ENCODE measurements around the gene MNX1.

MNX1 gene

DNA sequence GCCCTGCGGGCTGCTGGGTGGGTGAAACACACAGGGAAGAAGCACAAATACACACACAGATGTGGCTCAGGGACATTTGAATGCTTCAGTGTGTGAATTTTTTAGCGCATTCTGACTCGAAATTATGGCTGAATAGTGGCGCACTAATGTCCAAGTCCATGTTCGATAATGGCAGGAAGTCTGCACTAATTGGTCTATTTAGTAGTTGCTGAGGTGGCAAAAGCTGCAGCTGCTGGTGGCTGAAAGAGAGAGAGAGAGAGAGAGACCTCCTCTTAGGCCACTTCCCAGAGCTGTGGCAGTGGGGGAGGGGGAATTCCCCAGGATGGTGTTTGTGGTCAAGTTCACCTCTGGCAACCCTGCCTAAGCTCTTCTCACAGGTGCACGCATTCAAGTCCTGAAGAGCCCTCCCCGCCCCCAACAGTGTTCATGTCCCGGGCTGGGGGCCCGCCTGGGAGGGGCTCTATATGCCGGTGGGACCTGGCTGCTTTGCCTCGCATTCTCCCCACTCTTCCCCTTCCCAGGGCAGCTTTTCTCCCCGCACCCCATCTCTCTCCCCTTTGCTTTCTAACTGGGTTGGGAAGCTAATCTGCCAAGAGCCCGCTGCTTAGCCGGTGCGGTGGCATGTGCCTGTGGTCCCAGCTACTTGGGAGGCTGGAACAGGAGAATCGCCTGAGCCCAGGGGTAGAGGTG, 6.0 kb upstream of the MNX1 start:
- DNase-seq (ENCODE audit: low read depth in 2 of 3, low spot score in 1 of 3): peak in 2 of 3 donors; percentile 37 to 48

DNA sequence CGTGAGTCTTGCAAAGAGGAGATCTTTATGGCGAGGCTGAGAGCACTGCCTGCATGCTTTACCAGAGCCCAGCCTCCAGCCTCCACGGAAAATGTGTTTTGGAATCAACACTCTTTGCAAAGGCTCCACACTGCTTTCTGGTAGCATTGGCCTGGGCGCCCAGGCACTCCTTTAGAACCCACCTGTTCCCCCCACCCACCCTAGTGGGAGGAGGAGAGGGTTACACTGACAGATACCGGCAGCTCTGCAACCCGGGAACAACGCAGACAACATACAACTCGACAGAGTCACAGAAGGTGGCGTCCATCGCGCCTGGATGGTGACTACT, 5.5 kb upstream of the MNX1 start:
- no peak for DNase-seq (ENCODE audit: low read depth in 2 of 3, low spot score in 1 of 3)

DNA sequence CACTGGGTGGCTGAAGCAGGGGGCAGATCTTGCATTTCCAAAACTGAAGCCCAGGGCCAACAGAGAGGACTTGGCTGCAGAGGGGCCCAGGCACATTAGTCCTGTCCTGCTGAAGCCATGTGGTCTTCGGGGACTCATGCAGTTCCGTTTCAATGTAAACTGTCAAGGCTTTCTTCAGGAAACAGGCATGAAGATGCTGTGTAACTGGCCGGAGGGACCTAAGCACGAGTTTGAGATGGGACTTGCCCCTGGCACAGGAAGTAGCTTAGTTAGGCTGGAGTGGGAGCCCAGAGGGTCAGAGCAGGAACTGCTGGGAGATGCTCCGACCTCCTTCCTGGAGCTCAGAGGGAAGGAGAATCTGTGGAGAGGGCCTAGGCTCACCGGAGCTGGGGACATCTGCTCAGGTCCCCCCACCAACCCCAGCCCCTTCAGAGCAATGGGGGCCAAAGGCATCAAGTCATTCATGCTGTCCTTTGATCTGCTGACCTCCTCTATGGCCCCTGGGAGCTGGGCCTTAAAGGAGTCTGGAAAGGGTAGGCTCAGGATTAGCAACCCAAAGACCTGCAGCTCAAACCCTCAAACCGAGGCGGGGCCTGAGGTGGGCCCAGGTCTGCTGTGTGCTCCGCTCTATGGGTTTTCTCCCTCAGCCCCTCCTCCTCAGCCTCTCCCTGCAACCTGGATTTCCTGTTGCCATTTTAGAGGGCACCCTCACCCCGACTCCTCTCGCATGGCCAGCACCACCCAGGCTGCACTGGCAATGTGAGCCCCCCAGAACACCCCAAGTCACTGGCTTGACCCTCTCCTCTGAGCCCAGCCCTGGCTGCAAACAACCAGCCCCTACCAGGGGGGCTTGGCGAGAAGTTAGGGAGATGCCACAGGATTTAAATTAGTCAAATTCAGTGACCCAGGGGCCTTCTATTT, 4.4 kb upstream of the MNX1 start:
- DNase-seq (ENCODE audit: low read depth in 2 of 3, low spot score in 1 of 3): no peak

DNA sequence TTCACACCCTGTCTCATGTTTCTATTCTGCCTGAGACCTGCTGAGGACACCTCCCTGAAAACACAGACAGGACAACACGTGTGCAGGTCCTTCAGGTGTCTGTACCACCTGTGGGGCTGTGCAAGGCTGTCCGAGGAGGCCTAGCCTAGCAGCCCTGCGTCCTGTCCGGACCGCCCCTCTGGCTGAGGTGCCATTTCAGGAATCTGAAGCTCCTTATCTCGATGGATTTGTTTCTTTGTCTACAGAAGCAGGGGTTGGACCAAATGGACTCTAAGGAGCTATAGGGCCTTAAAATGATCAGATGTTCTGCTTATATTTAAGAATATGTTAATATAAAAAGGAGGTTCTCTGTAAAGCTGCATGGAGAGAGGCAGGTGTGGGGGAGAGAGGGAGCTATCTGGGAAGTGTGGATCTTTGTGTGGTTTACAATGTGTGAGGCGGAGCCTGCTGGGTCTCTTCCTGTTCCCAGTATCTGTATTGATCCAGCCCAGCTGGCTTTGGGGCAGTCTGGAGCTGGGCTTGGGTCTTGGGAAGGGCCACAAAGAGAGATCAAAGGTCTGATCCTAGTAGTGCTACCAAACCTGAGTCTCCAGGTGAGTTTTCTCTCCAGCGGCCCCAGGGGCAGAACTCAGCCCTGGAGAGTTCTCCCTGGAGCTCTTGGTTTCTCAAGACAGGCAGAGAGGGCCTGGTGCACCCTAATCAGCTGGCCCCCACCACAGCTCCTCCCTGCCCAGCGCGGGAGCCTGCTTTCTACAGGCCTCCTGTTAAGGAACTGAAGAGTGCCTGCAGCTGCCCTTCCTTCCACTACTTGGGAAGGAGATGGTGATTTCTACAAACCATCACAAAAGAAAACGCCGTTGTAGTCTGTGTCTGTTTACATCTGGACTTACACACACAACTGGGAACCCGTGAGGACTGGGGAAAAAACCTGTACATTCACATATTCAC, 3.4 kb upstream of the MNX1 start:
- no peak for DNase-seq (ENCODE audit: low read depth in 2 of 3, low spot score in 1 of 3)

DNA sequence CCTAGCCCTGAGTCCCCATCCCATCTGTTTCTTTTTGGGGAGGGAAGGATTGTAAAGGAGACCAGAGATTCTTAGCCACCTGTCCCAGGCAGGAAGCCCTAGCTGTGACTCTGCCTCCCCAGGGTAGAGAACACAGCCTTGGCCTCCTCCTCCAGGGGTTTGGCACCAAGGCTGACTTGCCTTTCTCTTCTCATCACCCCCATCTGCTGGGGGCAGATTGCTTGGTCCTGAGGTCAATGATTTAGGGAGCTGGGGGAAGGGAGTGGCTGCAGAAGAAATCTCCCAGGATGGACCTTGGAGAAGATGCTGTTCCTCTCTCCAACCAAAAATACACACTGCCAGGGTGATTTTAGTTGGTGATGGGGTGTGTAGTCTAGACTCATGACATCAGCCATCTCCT, 2.6 kb upstream of the MNX1 start:
- no peak for DNase-seq (ENCODE audit: low read depth in 2 of 3, low spot score in 1 of 3)

DNA sequence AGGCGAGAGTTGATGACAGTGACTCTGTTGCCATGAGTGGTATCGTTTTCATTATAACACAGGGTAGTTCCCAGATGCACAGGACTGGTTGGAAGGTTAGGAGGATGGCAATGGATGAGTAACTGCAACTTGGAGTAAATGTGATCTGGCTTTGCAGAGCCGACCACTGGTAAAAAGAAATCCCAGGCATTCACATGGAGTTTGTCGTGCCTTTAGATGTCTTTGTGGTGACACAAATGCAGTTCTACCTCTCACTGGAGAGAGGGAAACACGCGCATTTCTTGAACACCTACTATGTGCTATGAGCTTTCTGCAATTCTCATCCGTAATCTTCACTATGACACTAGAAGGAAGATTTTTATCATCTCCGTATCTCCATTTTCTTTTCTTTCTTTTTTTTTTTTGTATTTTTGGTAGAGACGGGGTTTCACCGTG, 1.7 kb upstream of the MNX1 start:
- no peak for DNase-seq (ENCODE audit: low read depth in 2 of 3, low spot score in 1 of 3)

DNA sequence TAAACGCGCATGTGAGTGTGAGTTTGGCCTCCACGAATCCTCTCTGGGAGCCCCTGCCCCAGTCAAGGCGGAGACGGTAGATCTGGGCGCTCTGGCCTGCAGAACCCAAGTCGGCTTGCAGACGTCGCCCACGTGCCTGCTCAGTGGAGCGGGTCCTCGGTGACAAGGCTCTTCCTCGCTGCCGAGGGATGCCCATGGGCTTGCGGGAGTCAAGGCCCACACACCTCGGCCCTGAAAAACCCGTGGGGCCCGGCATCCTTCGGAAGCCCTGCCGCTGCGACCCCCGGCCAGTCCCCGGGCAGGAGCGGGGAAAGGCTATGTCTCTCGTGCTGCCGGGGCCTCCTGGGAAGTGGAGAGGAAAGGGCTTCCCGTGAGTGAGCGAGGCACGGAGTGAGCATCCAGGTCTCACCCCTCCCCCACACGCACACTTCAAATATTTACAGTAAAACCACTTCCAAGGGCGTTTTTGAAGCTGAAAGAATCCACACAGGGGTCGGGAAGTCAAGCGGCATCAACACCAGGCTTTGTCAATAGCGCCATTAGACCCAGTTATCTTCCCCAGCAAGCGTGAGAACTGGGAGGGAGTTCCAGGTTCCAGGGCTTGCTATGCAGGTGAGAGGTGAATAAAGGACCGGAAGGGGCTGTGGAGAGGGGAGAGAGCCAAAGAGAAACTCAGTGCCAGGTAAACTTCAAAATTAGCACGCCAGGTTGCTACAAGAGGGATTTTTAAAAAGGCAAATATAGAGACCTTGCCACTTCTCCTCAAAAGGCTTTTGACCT, 1.1 kb upstream of the MNX1 start:
- no peak for DNase-seq (ENCODE audit: low read depth in 2 of 3, low spot score in 1 of 3)

DNA sequence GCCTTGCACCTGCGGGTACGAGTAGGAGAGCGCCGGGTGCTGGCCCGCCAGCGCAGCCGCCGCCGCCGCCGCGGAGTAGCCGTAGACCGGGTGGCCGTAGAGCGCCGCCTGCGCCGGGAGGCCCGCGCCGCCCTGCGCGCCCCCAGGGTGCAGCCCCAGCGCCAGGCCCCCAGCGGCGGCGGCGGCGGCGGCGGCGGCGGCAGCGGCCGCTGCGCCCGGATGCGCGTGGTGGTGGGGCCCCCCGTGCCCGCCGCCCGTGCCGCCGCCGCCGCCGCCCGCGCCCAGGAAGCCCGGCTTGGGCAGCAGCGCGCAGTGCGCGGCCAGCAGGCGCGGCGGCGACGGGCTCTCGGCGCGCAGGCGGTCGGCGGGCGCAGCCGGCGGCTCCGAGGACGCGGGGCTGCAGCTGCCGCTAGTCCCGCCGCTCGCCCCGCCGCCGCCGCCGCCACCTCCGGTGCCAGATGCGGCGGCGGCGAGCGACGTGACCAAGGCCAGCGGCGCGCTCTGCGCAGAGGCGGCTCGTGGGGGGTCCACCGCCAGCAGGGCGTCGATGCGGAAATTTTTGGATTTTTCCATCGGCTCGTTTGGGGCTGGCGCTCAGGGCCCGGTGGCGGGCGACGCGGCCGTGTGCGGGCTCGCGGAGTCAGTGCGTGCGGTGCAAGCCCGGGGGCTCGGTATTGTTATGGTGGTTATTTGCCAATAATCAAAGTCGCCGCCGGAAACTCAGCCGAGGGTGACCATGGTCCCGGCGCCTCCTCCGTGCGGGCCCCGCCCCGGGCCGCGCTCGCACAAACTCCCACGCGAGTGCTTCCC, 480 bp downstream of the MNX1 start:
- no peak for DNase-seq (ENCODE audit: low read depth in 2 of 3, low spot score in 1 of 3)

DNA sequence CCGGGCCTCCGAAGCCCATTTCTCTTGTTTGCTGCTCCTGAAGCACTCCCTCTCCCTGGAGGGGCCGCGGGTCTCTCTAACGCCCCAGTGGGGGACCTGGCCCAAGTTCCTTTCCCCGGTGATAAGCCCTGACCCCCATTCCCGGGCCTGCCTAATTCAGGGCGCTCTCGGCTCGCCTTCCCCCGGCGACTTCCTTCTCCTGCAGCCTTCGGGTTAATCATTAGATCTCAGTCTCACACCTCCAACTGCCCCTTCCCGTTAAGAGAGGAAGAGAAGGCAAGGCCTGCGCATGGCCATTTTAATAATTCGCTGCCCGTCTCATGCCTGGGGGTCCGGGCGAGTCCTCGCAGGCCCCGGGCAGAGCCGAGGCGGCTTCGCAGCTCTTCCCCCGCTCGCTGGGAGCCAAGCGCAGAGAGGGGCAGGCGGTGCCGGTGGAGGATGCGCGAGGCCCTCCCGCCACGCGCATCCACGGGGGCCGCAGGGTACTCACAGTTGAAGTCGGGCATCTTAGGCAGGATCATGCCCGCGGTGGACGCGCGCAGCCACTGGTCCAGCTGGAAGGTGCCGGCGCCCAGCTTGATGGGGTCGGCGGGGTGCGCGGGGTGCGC, 1.2 kb downstream of the MNX1 start:
- DNase-seq (ENCODE audit: low read depth in 2 of 3, low spot score in 1 of 3): no peak

DNA sequence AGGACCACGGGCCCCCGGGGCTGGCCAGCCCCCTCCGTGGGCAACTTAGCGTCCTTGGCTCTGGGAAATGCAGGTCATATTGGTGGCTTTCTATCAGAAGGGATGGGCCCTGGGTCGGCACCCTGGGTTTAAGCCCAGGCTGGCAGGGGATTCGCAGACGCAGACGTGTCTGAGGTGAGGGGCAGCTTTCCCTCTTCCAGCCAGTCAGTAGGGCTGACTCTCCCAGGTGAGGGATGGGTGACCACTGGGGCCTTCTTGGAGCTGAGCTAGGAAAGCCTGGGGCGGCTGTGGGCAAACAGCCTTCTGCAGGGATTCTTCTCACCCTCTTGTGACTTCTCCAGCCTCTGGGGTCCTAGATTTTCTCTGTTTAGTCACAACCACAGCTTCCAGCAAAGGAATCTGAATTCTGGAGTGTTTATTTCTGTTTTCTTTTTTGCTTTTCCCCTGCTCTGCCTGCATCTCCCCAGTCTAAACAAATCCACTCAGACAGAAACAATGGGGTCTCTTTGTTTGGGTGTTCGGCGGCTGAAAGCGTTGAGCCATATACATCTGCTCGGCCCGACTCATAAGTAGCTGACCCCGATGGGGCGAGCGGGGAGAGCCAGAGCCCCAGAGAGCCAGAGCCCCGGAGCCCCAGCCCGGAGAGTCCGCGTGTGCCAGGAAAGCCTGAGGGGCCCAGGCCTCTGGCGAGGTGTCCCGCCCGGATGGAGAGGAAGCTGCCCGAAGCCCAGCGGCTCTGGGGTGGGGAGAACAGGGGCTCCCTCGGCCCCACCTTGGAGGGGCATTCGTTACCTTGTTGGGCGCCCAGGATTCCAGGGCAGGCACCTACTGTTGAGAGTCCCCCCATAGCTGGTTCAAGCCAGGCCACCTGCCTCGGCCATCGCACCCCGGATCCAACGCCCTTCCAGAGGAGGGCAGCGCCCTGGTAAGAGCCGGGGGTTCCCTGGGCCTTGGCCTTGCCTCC, 2.0 kb downstream of the MNX1 start:
- no peak for DNase-seq (ENCODE audit: low read depth in 2 of 3, low spot score in 1 of 3)

DNA sequence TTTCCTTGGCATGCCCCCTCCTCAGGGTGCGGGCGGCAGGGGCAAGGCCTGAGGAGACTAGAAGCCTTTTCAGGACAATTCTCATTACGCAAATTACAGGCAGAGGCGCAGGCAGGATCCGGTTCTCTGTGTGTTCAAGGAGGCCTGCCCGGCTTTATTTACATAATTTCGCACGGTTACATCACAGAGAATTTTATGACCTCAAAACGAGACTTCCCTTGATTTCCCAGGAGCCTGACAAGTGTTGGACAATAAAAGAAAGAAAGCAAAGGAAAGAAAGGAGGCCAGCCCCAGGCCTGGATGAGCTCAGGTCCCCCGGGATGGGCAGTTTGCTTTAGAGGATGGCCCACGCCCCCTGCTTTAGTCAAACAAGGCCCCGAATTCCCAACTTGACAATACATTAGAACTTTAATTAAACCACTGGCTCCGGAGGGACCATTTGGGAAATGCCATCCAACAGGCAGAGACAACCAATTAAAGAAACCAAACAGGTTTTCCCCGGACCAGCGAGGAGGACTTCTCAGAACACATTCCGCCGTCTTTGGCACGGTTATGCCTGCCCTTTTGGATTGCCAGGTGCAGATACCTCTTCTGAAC, 2.9 kb downstream of the MNX1 start:
- DNase-seq (ENCODE audit: low read depth in 2 of 3, low spot score in 1 of 3): no peak

DNA sequence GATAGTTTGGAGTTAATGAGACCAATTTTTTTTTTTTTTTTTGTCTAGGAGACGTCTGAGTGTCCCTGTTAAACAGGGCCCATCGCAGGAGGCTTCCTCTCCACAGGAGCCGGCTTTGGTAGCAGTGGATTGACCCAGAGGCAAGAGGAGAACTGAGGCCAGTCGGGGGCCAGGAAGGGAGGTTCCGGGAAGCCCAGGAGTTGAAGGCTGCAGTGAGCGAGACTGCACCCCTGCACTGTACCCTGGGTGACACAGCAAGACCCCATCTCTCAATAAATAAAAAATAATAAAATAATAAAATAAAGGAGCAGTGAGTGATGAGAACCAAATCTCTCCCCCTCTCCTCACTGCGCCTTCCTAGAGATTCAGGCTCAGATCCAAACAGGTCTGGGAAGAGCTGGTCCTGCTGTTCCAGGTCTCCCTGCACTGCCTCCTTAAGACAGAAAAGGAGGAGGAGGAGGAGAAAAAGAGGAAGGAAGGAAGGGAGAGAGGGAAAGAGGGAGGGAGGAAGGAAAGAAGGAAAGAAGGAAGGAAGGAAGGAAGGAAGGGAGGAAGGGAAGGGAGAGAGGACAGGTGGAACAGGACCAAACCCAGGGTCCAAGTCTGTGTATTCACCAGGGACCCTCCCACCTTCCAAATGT, 3.5 kb downstream of the MNX1 start:
- DNase-seq (ENCODE audit: low read depth in 2 of 3, low spot score in 1 of 3): no peak

DNA sequence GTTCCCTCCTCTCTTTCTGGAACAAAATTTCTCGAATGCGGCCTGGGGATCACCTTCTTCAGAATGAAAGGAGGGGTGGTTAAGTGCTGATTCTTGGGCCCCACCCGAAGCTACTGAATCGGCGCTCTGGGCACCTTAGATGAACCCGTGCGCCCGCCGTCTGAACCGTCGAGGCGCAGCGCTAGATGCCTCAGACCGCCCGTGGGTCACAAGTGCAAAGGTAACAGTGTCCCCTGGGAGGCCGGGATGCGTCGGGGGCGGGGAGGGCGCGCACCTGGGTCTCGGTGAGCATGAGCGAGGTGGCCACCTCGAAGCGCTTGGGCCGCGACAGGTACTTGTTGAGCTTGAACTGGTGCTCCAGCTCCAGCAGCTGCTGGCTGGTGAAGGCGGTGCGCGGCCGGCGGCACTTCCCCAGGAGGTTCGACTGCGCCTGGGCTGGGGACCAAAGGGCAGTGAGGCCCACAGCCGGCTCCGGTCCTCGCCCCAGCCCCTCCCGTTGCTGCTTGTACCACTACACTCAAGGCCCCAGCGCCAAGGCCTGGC, 4.2 kb downstream of the MNX1 start:
- DNase-seq (ENCODE audit: low read depth in 2 of 3, low spot score in 1 of 3): no peak

DNA sequence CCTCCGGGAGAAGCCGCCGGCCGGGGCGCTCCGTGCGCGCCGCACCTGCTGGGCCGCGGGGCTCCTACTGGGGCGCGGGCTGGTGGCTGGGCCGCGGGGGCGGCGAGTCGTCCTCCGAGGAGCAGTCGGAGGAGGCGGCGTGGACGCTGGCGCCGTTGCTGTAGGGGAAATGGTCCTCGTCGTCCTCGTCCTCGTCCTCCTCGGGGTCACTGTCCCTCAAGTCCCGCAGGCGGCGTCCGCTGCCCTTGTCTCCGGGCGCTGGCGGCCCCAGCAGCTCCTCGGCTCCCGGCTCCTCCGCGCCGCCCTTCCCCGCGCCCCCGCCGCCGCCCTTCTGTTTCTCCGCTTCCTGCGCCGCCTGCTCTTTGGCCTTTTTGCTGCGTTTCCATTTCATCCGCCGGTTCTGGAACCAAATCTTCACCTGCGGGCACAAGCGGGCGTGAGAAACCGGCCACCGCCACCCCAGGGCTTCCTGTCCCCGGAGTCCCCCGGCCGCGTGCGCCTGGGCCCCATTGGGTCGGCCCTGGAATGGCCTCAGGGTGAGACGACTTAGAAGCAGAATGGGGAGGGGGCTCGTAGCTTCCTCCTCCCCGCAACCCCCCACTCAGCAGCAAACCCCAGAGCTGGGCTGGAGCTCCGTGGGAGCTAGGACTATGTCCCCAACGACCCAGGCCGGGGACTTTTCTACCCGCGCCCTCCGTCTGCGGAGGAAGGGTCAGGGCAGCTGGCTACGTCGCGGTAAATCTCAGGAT, 4.8 kb downstream of the MNX1 start:
- no peak for DNase-seq (ENCODE audit: low read depth in 2 of 3, low spot score in 1 of 3)

DNA sequence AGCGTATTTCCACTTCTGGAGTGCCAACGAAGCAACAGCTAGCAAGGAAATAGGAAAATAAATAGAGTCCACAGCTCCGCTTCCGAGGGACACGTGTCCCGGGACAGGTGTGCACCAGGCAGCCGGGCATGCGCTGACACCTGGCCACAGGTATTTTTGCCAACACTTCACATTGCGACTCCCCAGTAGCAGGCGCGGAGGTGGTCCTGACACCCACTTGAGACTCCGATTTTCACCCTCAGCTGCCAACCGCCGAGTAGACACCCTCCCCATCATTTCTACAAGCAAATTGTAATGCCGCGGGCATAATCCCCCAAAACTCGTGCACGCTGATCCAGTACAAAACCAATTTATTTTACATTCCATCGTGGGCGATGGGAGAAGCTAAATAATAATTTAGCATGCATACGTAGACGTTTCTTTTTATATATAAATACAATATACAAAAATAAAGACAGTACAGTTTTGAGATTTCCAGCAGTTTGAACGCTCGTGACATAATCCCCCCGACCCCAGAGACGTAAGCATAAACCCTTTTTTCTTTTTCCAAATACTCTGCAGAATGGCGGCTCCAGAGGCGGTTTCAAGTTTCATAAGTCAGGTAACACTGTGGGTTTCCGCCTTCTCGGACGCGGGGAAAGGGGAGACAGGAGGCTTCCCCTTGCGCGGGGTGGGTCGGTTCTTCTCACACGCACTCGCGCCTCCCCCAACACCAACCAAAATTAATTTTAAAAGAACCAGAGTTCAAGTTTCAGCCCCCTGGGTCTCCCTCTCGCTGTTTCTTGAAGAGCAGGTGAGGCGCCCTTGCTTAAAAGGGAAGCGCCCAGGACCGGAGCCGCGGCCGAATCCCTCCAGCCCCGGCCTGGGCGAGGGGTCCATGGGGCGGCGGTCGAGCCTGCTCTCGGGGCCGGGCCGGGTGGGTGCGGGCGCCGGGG, 5.7 kb downstream of the MNX1 start:
- no peak for DNase-seq (ENCODE audit: low read depth in 2 of 3, low spot score in 1 of 3)

Measured in stimulated activated CD4-positive, alpha-beta T cell treated with anti-CD3 and anti-CD28 coated beads, Interleukin-12 subunit alpha, Interleukin-12 subunit beta, amount 100 ng/mL, for 48 hours (primary cell).